Upper lobe of left lung (tissue), 4 donors: ENCODE measurements around the gene JAG2.

ENCODE experiments used
- EP300 ChIP-seq, 4 donors: sonication (generic); formaldehyde crosslinking; IDR thresholded peaks; one replicate each; pipeline ENCODE4 v1.5.1; 2017; ENCODE audit warnings: antibody characterized with exemption in 4 of 4, control low read depth in 2 of 4
- POLR2A ChIP-seq, 4 donors: fragments of 450-650 bp; IDR thresholded peaks; one replicate each; pipeline ENCODE4 v1.5.1; 2016 to 2017; ENCODE audit warnings: antibody characterized with exemption in 4 of 4, mild to moderate bottlenecking in 2 of 4
- POLR2AphosphoS5 ChIP-seq, 2 donors: sonication (generic); formaldehyde crosslinking; IDR thresholded peaks; one replicate each; pipeline ENCODE4 v1.5.1; 2017; ENCODE audit warnings: antibody characterized with exemption in 2 of 2
- TF ChIP-seq, protein P1 (sequence below), 6 experiments: fragments of 450-650 bp in 4 of 6; fragments of 200-600 bp in 2 of 6; sonication (generic) in 2 of 6; IDR thresholded peaks; one replicate each; pipeline ENCODE4 v1.5.1; 2016 to 2019; ENCODE audit warnings: antibody characterized with exemption in 6 of 6

DNA sequence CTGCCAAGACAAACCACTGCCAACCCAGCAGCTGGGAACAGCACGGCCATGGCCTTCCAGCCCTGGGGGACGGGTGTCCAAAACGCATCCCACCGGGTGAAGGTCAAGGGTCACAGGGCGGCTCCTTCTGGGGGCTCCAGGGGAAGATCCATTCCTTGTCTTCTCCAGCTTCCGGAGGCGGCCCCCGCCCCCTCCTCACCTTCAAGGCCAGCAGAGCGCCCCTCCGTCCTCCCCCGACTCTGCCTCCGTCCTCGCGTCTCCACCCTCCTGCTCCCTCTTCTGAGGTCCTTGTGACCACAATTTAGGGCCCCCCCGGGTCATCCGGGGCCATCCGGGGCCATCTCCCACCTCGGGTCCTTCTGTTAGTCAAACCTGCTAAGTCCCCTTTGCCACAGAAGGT is 16.4 kb upstream of the JAG2 start:
- TF ChIP-seq, protein P1, sequence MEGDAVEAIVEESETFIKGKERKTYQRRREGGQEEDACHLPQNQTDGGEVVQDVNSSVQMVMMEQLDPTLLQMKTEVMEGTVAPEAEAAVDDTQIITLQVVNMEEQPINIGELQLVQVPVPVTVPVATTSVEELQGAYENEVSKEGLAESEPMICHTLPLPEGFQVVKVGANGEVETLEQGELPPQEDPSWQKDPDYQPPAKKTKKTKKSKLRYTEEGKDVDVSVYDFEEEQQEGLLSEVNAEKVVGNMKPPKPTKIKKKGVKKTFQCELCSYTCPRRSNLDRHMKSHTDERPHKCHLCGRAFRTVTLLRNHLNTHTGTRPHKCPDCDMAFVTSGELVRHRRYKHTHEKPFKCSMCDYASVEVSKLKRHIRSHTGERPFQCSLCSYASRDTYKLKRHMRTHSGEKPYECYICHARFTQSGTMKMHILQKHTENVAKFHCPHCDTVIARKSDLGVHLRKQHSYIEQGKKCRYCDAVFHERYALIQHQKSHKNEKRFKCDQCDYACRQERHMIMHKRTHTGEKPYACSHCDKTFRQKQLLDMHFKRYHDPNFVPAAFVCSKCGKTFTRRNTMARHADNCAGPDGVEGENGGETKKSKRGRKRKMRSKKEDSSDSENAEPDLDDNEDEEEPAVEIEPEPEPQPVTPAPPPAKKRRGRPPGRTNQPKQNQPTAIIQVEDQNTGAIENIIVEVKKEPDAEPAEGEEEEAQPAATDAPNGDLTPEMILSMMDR (IDR thresholded peaks at IDR 0.05) = no peak
- TF ChIP-seq POLR2A (IDR thresholded peaks at IDR 0.05) = no peak
- no peak for TF ChIP-seq POLR2AphosphoS5 (IDR thresholded peaks at IDR 0.05)
- TF ChIP-seq EP300 (IDR thresholded peaks at IDR 0.05) = no peak
